Sigmoid colon (tissue), 7 donors: ENCODE data around the gene SYNGR1. TPM values are rescaled to one million over a fixed set of nuclear protein-coding genes. Genes with fewer than 3 reads are reported as not detected.
"Not testable (repeated sequence)": the region's sequence is repeated elsewhere in the genome, so short reads cannot be mapped to it uniquely, and the experiment has no call there.

ENCODE experiments used
- DNase-seq: peaks from one replicate; pipeline ENCODE4 v3.0.0-alpha.2; 2019
- H3K27ac ChIP-seq, 4 donors: fragments of 200-600 bp; sonication (generic); one replicate each; pipeline ENCODE4 v1.5.1; 2016 to 2019; ENCODE audit warnings: mild to moderate bottlenecking in 1 of 4
- H3K27me3 ChIP-seq, 3 donors: fragments of 200-600 bp; sonication (generic); one replicate each; pipeline ENCODE4 v1.5.1; 2019; ENCODE audit warnings: mild to moderate bottlenecking in 1 of 3
- H3K36me3 ChIP-seq, 4 donors: fragments of 200-600 bp; sonication (generic); one replicate each; pipeline ENCODE4 v1.5.1; 2016 to 2019
- H3K4me1 ChIP-seq, 4 donors: fragments of 200-600 bp; sonication (generic); one replicate each; pipeline ENCODE4 v1.5.1; 2017 to 2019
- H3K4me3 ChIP-seq, 4 donors: fragments of 200-600 bp; sonication (generic); one replicate each; pipeline ENCODE4 v1.5.1; 2017 to 2019; ENCODE audit warnings: mild to moderate bottlenecking in 2 of 4, moderate library complexity in 1 of 4
- H3K9me3 ChIP-seq, 4 donors: fragments of 200-600 bp in 3 of 4; sonication (generic) in 3 of 4; one replicate each; pipeline versions ENCODE4 v1.5.1 to v1.6.1; 2013 to 2019
- CTCF ChIP-seq, 4 experiments: fragments of 450-650 bp in 3 of 4; fragments of 200-600 bp in 1 of 4; IDR thresholded peaks; one replicate each; pipeline ENCODE4 v1.5.1; 2016 to 2019; ENCODE audit warnings: antibody characterized with exemption in 4 of 4, mild to moderate bottlenecking in 3 of 4, moderate library complexity in 2 of 4
- EP300 ChIP-seq, 4 donors: sonication (generic); formaldehyde crosslinking; IDR thresholded peaks; one replicate each; pipeline ENCODE4 v1.6.1; 2017; ENCODE audit warnings: antibody characterized with exemption in 4 of 4
- POLR2A ChIP-seq, 2 donors: fragments of 450-650 bp; IDR thresholded peaks; one replicate each; pipeline ENCODE4 v1.6.1; 2016; ENCODE audit warnings: antibody characterized with exemption in 2 of 2, mild to moderate bottlenecking in 2 of 2, moderate library complexity in 2 of 2
- POLR2AphosphoS5 ChIP-seq, 4 donors: sonication (generic); formaldehyde crosslinking; IDR thresholded peaks; one replicate each; pipeline ENCODE4 v1.6.1; 2017; ENCODE audit warnings: antibody characterized with exemption in 4 of 4
- WGBS, 2 donors: extraction: QIAGEN DNeasy Blood & Tissue Kit; methylation state at CpG; one replicate each; pipeline ENCODE4 v1.1.7; 2013; 5-methylcytosine and 5-hydroxymethylcytosine counted together
- intact Hi-C: fragments of 100-400 bp; cut with DNase I; formaldehyde crosslinking; loops from one replicate; pipeline ENCODE4 v1.15.1; 2023
- polyA plus RNA-seq, 3 donors: library from polyadenylated mRNA; stranded (reverse); fragments of 200-250 nt; gene quantifications; one replicate each; pipeline ENCODE4 v1.2.3, GENCODE V29; 2013
- total RNA-seq, 4 donors: library from RNA; depleted of rRNA; stranded (reverse); fragments of >200 nt; gene quantifications; one replicate each; pipeline ENCODE4 v1.1.0, GENCODE V29; 2016
- donor health status: healthy with polysubstance abuse.
- donor health status: Bipolar disorder and iron deficiency.
- donor health status: healthy.

The SYNGR1 gene
- total and polyA plus RNA-seq, 7 donors = 0.69 to 29.4 (median 14.5) TPM

DNA sequence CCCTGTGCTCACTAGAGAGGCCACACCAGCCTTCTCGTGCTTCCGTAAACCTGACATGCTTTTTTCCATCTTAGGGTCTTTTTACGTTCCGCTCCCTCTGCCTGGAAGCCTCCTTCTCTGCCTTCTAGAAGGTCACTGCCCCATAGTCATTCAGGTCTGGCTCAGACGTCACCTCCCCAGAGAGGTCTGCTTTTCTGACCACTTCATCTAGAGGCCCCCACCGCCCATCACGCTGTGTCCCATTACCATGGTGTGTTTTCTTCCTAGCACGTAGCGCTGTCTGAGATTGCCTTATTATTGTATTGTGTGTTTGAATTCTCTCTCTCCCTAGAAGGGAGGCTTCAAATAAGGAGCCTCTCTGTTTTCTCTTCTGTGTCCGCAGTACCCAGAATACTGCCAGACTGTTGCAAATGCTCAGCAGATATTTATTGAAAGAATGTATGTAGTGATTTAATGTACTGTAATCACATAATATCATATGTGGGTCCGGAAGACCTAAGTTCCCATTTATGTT lies 59.8 kb downstream of the SYNGR1 start:
- WGBS, 2 donors = 95 to 96% methylated on average over 11 of the region's 11 CpGs

DNA sequence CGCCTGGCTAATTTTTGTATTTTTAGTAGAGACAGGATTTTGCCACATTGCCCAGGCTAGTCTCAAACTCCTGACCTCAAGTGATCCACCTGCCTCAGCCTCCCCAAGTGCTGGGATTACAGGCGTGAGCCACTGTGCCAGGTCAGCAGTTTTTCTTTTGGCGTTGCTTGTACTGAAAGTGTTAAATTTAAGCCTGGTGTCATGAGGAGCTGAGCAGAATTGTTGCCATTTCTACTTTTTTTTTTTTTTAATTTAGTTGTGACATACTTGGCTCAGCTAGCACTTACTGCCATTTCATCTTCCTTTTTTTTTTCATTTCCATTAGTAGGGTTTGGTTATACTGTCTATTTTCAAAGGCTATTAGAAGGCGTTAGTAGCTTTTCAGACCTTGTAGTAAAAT lies 60.5 kb downstream of the SYNGR1 start:
- H3K36me3 ChIP-seq = peaks cover 0 to 5% (median 2%) of the 10 kb centered on the region in 4 donors
- intact Hi-C loops = no loop called here
- 91 to 95% methylated on average over 4 of the region's 4 CpGs for WGBS, 2 donors
- no peak overlapping the region for H3K27ac ChIP-seq
- no peaks in the 10 kb centered on the region for H3K9me3 ChIP-seq
- DNase-seq = no peak
- H3K27me3 ChIP-seq = no peaks in the 10 kb centered on the region
- H3K4me3 ChIP-seq = no peak overlapping the region
- no peak for TF ChIP-seq POLR2A (IDR thresholded peaks at IDR 0.05)
- TF ChIP-seq EP300 (IDR thresholded peaks at IDR 0.05) = no peak
- no peak for TF ChIP-seq POLR2AphosphoS5 (IDR thresholded peaks at IDR 0.05)
- TF ChIP-seq CTCF (IDR thresholded peaks at IDR 0.05) = no peak
- peaks cover 0 to 11% (median 9%) of the 10 kb centered on the region in 4 donors for H3K4me1 ChIP-seq

More for the DNA sequence above, 59.8 kb downstream of the SYNGR1 start:
- Histone ChIP-seq H3K27me3 (no peaks in the 10 kb centered on the region), H3K36me3 (no peaks in the 10 kb centered on the region), H3K27ac (no peak overlapping the region), H3K4me3 (no peak overlapping the region), H3K9me3 (no peaks in the 10 kb centered on the region), H3K4me1 (peaks cover 0 to 17% (median 16%) of the 10 kb centered on the region in 4 donors)
- no peak for DNase-seq
- intact Hi-C loops = no loop called here
- no peak for TF ChIP-seq CTCF (IDR thresholded peaks at IDR 0.05)
- TF ChIP-seq EP300 (IDR thresholded peaks at IDR 0.05) = no peak
- no peak for TF ChIP-seq POLR2A (IDR thresholded peaks at IDR 0.05)
- TF ChIP-seq POLR2AphosphoS5 (IDR thresholded peaks at IDR 0.05) = no peak

DNA sequence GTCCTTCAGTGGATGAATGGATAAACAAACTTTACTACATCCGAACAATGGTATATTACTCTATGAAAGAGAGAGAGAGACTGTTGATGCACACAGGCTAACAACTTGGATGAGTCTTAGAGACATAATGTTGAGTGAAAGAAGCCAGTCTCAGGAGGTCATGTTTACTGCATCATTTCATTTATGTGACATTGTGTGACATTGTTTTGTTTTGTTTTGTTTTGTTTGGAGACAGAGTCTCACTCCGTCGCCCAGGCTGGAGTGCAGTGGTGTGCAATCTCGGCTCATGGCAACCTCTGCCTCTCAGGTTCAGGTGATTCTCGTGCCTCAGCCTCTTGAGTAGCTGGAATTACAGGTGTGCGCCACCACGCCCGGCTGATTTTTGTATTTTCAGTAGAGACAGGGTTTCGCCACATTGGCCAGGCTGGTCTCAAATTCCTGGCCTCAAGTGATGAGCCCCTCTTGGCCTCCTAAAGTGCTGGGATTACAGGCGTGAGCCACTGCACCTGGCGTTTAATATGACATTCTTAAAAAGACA lies 62.1 kb downstream of the SYNGR1 start:
- intact Hi-C loops, H3K27me3 ChIP-seq, H3K27ac ChIP-seq, H3K4me1 ChIP-seq, H3K9me3 ChIP-seq, H3K4me3 ChIP-seq, DNase-seq: not testable (repeated sequence)
- H3K36me3 ChIP-seq = peaks cover 13 to 21% (median 19%) of the 10 kb centered on the region in 4 donors
- 76 to 81% methylated on average over 11 of the region's 11 CpGs for WGBS, 2 donors

DNA sequence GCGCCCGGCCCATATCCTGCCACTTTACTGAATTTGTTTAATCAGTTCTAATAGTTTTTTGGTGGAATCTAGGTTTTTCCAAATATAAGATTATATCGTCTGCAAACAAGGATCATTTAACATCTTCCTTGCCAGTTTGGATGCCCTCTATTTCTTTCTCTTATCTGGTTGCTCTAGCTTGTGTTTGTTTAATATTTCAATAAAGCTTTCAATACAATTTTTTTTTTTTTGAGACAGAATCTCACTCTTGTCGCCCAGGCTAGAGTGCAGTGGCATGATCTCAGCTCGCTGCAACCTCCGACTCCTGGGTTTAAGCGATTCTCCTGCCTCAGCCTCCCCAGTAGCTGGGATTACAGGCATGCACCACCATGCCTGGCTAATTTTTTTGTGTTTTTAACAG lies 63.4 kb downstream of the SYNGR1 start:
- 93 to 96% methylated on average over 7 of the region's 7 CpGs for WGBS, 2 donors
- H3K27me3 ChIP-seq, H3K9me3 ChIP-seq, H3K27ac ChIP-seq, H3K4me3 ChIP-seq, H3K4me1 ChIP-seq, DNase-seq, intact Hi-C loops: not testable (repeated sequence)
- peaks cover 17 to 33% (median 29%) of the 10 kb centered on the region in 4 donors for H3K36me3 ChIP-seq

- Histone ChIP-seq H3K4me1 (peaks cover 0 to 6% (median 0%) of the 10 kb centered on the region in 4 donors), H3K27ac (no peak overlapping the region), H3K4me3 (no peak overlapping the region), H3K9me3 (no peaks in the 10 kb centered on the region), H3K36me3 (peaks cover 29 to 45% (median 40%) of the 10 kb centered on the region in 4 donors), H3K27me3 (no peaks in the 10 kb centered on the region)
- DNase-seq = no peak
- intact Hi-C loops = no loop called here
- no peak for TF ChIP-seq CTCF (IDR thresholded peaks at IDR 0.05)
- TF ChIP-seq EP300 (IDR thresholded peaks at IDR 0.05) = no peak
- no peak for TF ChIP-seq POLR2AphosphoS5 (IDR thresholded peaks at IDR 0.05)
- no peak for TF ChIP-seq POLR2A (IDR thresholded peaks at IDR 0.05)
- 39 to 59% methylated on average over 7 of the region's 7 CpGs for WGBS, 2 donors
Observed at GRCh38 chr22:39414377-39414776, 64.6 kb downstream of the SYNGR1 start.

GRCh38 chr22:39414886-39415285 lies 65.1 kb downstream of the SYNGR1 start:
- H3K9me3 ChIP-seq = no peaks in the 10 kb centered on the region
- TF ChIP-seq POLR2A (IDR thresholded peaks at IDR 0.05) (no peak), CTCF (IDR thresholded peaks at IDR 0.05) (no peak), EP300 (IDR thresholded peaks at IDR 0.05) (no peak), POLR2AphosphoS5 (IDR thresholded peaks at IDR 0.05) (no peak)
- no peak for DNase-seq
- H3K36me3 ChIP-seq = peaks cover 33 to 50% (median 45%) of the 10 kb centered on the region in 4 donors
- peaks cover 0 to 6% (median 0%) of the 10 kb centered on the region in 4 donors for H3K4me1 ChIP-seq
- intact Hi-C loops = no loop called here
- H3K27me3 ChIP-seq = no peaks in the 10 kb centered on the region
- 65 to 68% methylated on average over 11 of the region's 11 CpGs for WGBS, 2 donors
- no peak overlapping the region for H3K27ac ChIP-seq
- H3K4me3 ChIP-seq = no peak overlapping the region
